ENCODE measurements around the gene SPRR2A.

The SPRR2A gene

GRCh38 chr1:153095764-153096163, 38.5 kb upstream of the SPRR2A start:
- H3K27ac ChIP-seq (ENCODE audit: low read depth, low read length): no peak overlapping the region
- H3K4me3 ChIP-seq (ENCODE audit: low read length): no peak overlapping the region
- no peaks in the 10 kb centered on the region for H3K9me2 ChIP-seq (replicated peaks; ENCODE audit: control insufficient read depth, low read length)
- H4K20me1 ChIP-seq (ENCODE audit: control insufficient read depth, insufficient read depth, low read depth, low read length): no peaks in the 10 kb centered on the region
- H3F3A ChIP-seq (ENCODE audit: control insufficient read depth, insufficient read depth): no peaks in the 10 kb centered on the region
- peaks cover 1% of the 10 kb centered on the region; the same call in 1 of the 2 replicates for H3K4me1 ChIP-seq (ENCODE audit: control insufficient read depth, low read length)
- no peaks in the 10 kb centered on the region for H3K27me3 ChIP-seq (ENCODE audit: control insufficient read depth, low read length)
- no peaks in the 10 kb centered on the region for H3K9me3 ChIP-seq (ENCODE audit: control insufficient read depth, insufficient read depth, low read length)
- TF ChIP-seq CTCF (IDR thresholded peaks at IDR 0.05; ENCODE audit: low read depth, low read length, poor library complexity, severe bottlenecking) (no peak), EZH2phosphoT487 (IDR thresholded peaks at IDR 0.05; ENCODE audit: borderline replicate concordance, low read length) (no peak)
- H3K36me3 ChIP-seq (ENCODE audit: control insufficient read depth, low read length): no peaks in the 10 kb centered on the region
- H3K4me2 ChIP-seq (ENCODE audit: low read length): no peak overlapping the region
- no peaks in the 10 kb centered on the region for H3K79me2 ChIP-seq (ENCODE audit: control insufficient read depth, low read length)

GRCh38 chr1:153094426-153094825, 37.1 kb upstream of the SPRR2A start, which contains the start of gene SPRR2E:
TSS of gene SPRR2E (minus strand) at chr1:153094526. CDS start at chr1:153093751, 775 bp downstream.
- Histone ChIP-seq H3K79me2 (ENCODE audit: control insufficient read depth, low read length) (no peaks in the 10 kb centered on the region), H3K36me3 (ENCODE audit: control insufficient read depth, low read length) (no peaks in the 10 kb centered on the region), H3K9me3 (ENCODE audit: control insufficient read depth, insufficient read depth, low read length) (no peaks in the 10 kb centered on the region), H3K27me3 (ENCODE audit: control insufficient read depth, low read length) (no peaks in the 10 kb centered on the region), H4K20me1 (ENCODE audit: control insufficient read depth, insufficient read depth, low read depth, low read length) (no peaks in the 10 kb centered on the region), H3K9me2 (replicated peaks; ENCODE audit: control insufficient read depth, low read length) (no peaks in the 10 kb centered on the region), H3K4me1 (ENCODE audit: control insufficient read depth, low read length) (peaks cover 3% of the 10 kb centered on the region; the same call in 1 of the 2 replicates), H3K27ac (ENCODE audit: low read depth, low read length) (no peak within 1 kb of the TSS), H3K4me3 (ENCODE audit: low read length) (no peak within 1 kb of the TSS), H3F3A (ENCODE audit: control insufficient read depth, insufficient read depth) (no peaks in the 10 kb centered on the region), H3K4me2 (ENCODE audit: low read length) (no peak within 1 kb of the TSS)
- TF ChIP-seq EZH2phosphoT487 (IDR thresholded peaks at IDR 0.05; ENCODE audit: borderline replicate concordance, low read length) (no peak), CTCF (IDR thresholded peaks at IDR 0.05; ENCODE audit: low read depth, low read length, poor library complexity, severe bottlenecking) (no peak)

- H3K27me3 ChIP-seq (ENCODE audit: control insufficient read depth, low read length): peaks cover 3% of the 10 kb centered on the region; the same call in 1 of the 2 replicates
- no peaks in the 10 kb centered on the region for H3K79me2 ChIP-seq (ENCODE audit: control insufficient read depth, low read length)
- no peaks in the 10 kb centered on the region for H3F3A ChIP-seq (ENCODE audit: control insufficient read depth, insufficient read depth)
- H3K9me3 ChIP-seq (ENCODE audit: control insufficient read depth, insufficient read depth, low read length): no peaks in the 10 kb centered on the region
- TF ChIP-seq CTCF (IDR thresholded peaks at IDR 0.05; ENCODE audit: low read depth, low read length, poor library complexity, severe bottlenecking): no peak
- TF ChIP-seq EZH2phosphoT487 (IDR thresholded peaks at IDR 0.05; ENCODE audit: borderline replicate concordance, low read length): no peak
- no peak overlapping the region for H3K27ac ChIP-seq (ENCODE audit: low read depth, low read length)
- H3K9me2 ChIP-seq (replicated peaks; ENCODE audit: control insufficient read depth, low read length): no peaks in the 10 kb centered on the region
- H3K4me1 ChIP-seq (ENCODE audit: control insufficient read depth, low read length): peaks cover 3% of the 10 kb centered on the region; the same call in 1 of the 2 replicates
- no peaks in the 10 kb centered on the region for H4K20me1 ChIP-seq (ENCODE audit: control insufficient read depth, insufficient read depth, low read depth, low read length)
- no peaks in the 10 kb centered on the region for H3K36me3 ChIP-seq (ENCODE audit: control insufficient read depth, low read length)
- no peak overlapping the region for H3K4me3 ChIP-seq (ENCODE audit: low read length)
- no peak overlapping the region for H3K4me2 ChIP-seq (ENCODE audit: low read length)
Observed at GRCh38 chr1:153087652-153088051, 30.3 kb upstream of the SPRR2A start.

Data from DOHH2 (cell line).